K562 (cell line): ENCODE results near the gene NIM1K. TPM values are rescaled to one million over a fixed set of nuclear protein-coding genes. Genes with fewer than 3 reads are reported as not detected.

Source experiments
- ATAC-seq: fragments of 200-7000 bp; cut with Tn5 transposase; 3 replicates; pipeline ENCODE4 v1.9.1; 2020; ENCODE audit warnings: moderate library complexity
- BruUV-seq: library from RNA; stranded (reverse); fragments of 400-500 nt; replicated peaks from 2 replicates; lab custom pipeline; 2021; lab: Mats Ljungman, UMichigan
- CTCF ChIA-PET: fragments of 300-600 bp; formaldehyde crosslinking; extraction: SDS; loops from one replicate; lab custom pipeline; 2021; ENCODE audit warnings: low intra/inter-chr PET ratio; lab: Yijun Ruan, JAX
- POLR2A ChIA-PET: fragments of 300-600, 350-650 bp; sonication (Branson Sonifier 250); formaldehyde crosslinking; extraction: SDS; loops from one replicate; lab custom pipeline; 2021; ENCODE audit warnings: antibody characterized with exemption, inconsistent platforms; lab: Yijun Ruan, JAX
- DNase-seq, 4 experiments: peaks; one replicate each; pipeline versions ENCODE4 v3.0.0 to v3.0.0-alpha.2; 2011 to 2018; ENCODE audit warnings: low spot score in 3 of 4, mixed read lengths in 3 of 4; ENCODE audit errors: extremely low read depth in 1 of 4
- FAIRE-seq: peaks from 2 replicates; lab custom pipeline; 2011; peaks lifted over from hg19 to GRCh38; lab: Jason Lieb, UNC
- H2AFZ ChIP-seq: 2 replicates; pipeline ENCODE4 v1.6.0; 2011; ENCODE audit warnings: low read depth, low read length, control low read depth, inconsistent platforms
- H3K27ac ChIP-seq: fragments of 200-600 bp; 3 replicates; pipeline ENCODE4 v1.8.0; 2011; ENCODE audit warnings: low read depth, mild to moderate bottlenecking, control low read depth, inconsistent platforms, low read length, moderate library complexity, mixed read lengths; ENCODE audit errors: extremely low read depth
- H3K27me3 ChIP-seq, 2 experiments: fragments of 300-600 bp in 1 of 2; 2 replicates in 1 of 2; 3 replicates in 1 of 2; pipeline versions ENCODE4 v1.6.0 to v1.8.0; 2011; ENCODE audit warnings: inconsistent platforms in 2 of 2, low read length in 2 of 2, mild to moderate bottlenecking in 1 of 2, mixed read lengths in 1 of 2, moderate library complexity in 1 of 2; ENCODE audit not compliant: control insufficient read depth in 2 of 2, insufficient read depth in 2 of 2
- H3K36me3 ChIP-seq: fragments of 300-600 bp; 3 replicates; pipeline ENCODE4 v1.8.0; 2011; ENCODE audit warnings: mild to moderate bottlenecking, low read length, inconsistent platforms; ENCODE audit not compliant: control insufficient read depth, insufficient read depth
- H3K4me1 ChIP-seq, 2 experiments: fragments of 200-600 bp in 1 of 2; replicated peaks in 1 of 2; 2 replicates in 1 of 2; 3 replicates in 1 of 2; pipeline versions ENCODE4 v1.5.1 to v1.8.0; 2011; ENCODE audit warnings: inconsistent platforms in 2 of 2, low read length in 2 of 2, mild to moderate bottlenecking in 1 of 2, mixed read lengths in 1 of 2, moderate library complexity in 1 of 2; ENCODE audit not compliant: control insufficient read depth in 2 of 2, insufficient read depth in 2 of 2
- H3K4me2 ChIP-seq: 2 replicates; pipeline ENCODE4 v1.6.1; 2011; ENCODE audit warnings: low read length, control low read depth, inconsistent platforms, mixed read lengths; ENCODE audit not compliant: insufficient read depth
- H3K4me3 ChIP-seq: fragments of 200-600 bp; sonication (generic), shearing (Covaris generic); 2 replicates; pipeline ENCODE4 v1.5.1; 2016; ENCODE audit warnings: control low read depth, inconsistent platforms
- H3K79me2 ChIP-seq: fragments of 200-600 bp; 3 replicates; pipeline ENCODE4 v1.8.0; 2011; ENCODE audit warnings: low read length, inconsistent platforms; ENCODE audit not compliant: control insufficient read depth, insufficient read depth
- H3K9ac ChIP-seq, 2 experiments: 2 replicates each; pipeline versions ENCODE4 v1.6.0 to v1.6.1; 2011; ENCODE audit warnings: low read depth in 2 of 2, low read length in 2 of 2, control low read depth in 1 of 2, inconsistent platforms in 1 of 2, mild to moderate bottlenecking in 1 of 2, mixed read lengths in 1 of 2; ENCODE audit not compliant: insufficient read depth in 1 of 2
- H3K9me1 ChIP-seq: one replicate; pipeline ENCODE4 v1.6.0; 2011; ENCODE audit warnings: inconsistent platforms, mild to moderate bottlenecking, low read length, moderate library complexity; ENCODE audit not compliant: control insufficient read depth, insufficient read depth
- H3K9me3 ChIP-seq: replicated peaks from 2 replicates; pipeline ENCODE4 v1.5.1; 2011; ENCODE audit warnings: low read depth, low read length, inconsistent platforms; ENCODE audit not compliant: control insufficient read depth, insufficient read depth
- H4K20me1 ChIP-seq: replicated peaks from 2 replicates; pipeline ENCODE4 v1.6.1; 2011; ENCODE audit warnings: low read length, inconsistent platforms, mixed read lengths; ENCODE audit not compliant: control insufficient read depth, insufficient read depth
- C11orf30 ChIP-seq: fragments of 450-650 bp; IDR thresholded peaks from 2 replicates; pipeline ENCODE4 v1.6.1; 2016; ENCODE audit warnings: low read depth, mild to moderate bottlenecking
- CTBP1 ChIP-seq: fragments of 450-650 bp; IDR thresholded peaks from 2 replicates; pipeline ENCODE4 v1.6.1; 2016; ENCODE audit warnings: borderline replicate concordance
- FOXJ3 ChIP-seq: sonication (generic); formaldehyde crosslinking; IDR thresholded peaks from 2 replicates; pipeline ENCODE4 v1.4.0; 2020; ENCODE audit warnings: mild to moderate bottlenecking, missing genetic modification reagents
- HNRNPLL ChIP-seq: fragments of 200-400 bp; formaldehyde crosslinking; IDR thresholded peaks from 2 replicates; pipeline ENCODE4 v1.6.1; 2017; ENCODE audit warnings: low read length, low read depth, mild to moderate bottlenecking; ENCODE audit not compliant: poor library complexity, severe bottlenecking
- MYBL2 ChIP-seq, 2 experiments: fragments of 450-650 bp in 1 of 2; sonication (generic) in 1 of 2; formaldehyde crosslinking in 1 of 2; IDR thresholded peaks; 2 replicates each; pipeline versions ENCODE4 v1.6.1 to v1.8.1; 2017 to 2022; ENCODE audit warnings: borderline replicate concordance in 1 of 2, inconsistent platforms in 1 of 2, low read depth in 1 of 2, mild to moderate bottlenecking in 1 of 2, missing genetic modification reagents in 1 of 2, moderate library complexity in 1 of 2
- NCOR1 ChIP-seq: fragments of 450-650 bp; IDR thresholded peaks from 2 replicates; pipeline ENCODE4 v1.6.1; 2016; ENCODE audit warnings: mild to moderate bottlenecking, moderate library complexity
- PHB ChIP-seq: fragments of 250-450 bp; sonication (Bioruptor Pico); IDR thresholded peaks from 2 replicates; pipeline ENCODE4 v1.5.0; 2021
- PML ChIP-seq: IDR thresholded peaks from 2 replicates; pipeline ENCODE4 v1.6.1; 2012; ENCODE audit warnings: low read length, inconsistent platforms
- RBFOX2 ChIP-seq: fragments of 200-400 bp; formaldehyde crosslinking; IDR thresholded peaks from 2 replicates; pipeline ENCODE4 v1.6.1; 2017; ENCODE audit warnings: low read depth, mild to moderate bottlenecking, low read length, moderate library complexity
- WGBS: fragments of 100-300 bp; shearing (Covaris generic); methylation state at CpG from one replicate; pipeline ENCODE4 v1.1.6; 2016; ENCODE audit warnings: low coverage, mixed read lengths; ENCODE audit not compliant: insufficient coverage; ENCODE audit errors: missing lambda C conversion rate; 5-methylcytosine and 5-hydroxymethylcytosine counted together
- in situ Hi-C: fragments of 300-500 bp; cut with MboI; formaldehyde crosslinking; loops from 4 replicates; pipeline ENCODE4 v1.15.0; 2018; ENCODE audit warnings: inconsistent platforms, mixed read lengths
- intact Hi-C: fragments of 100-400 bp; cut with micrococcal nuclease; formaldehyde crosslinking; loops from 2 replicates; pipeline ENCODE4 v1.14.2; 2022
- polyA plus RNA-seq, 8 experiments: library from polyadenylated mRNA; depleted of rRNA in 4 of 8; stranded (reverse) in 5 of 8; unstranded in 3 of 8; fragments of >200 nt; fragmentation: Nextera tagmentation in 2 of 8; fragmentation: Illumina TruSeq in 1 of 8; extraction: Ambion mirVana in 2 of 8; extraction: Trizol in 1 of 8; gene quantifications; 2 replicates each; pipeline versions ENCODE4 v1.2.1 to v1.2.3, GENCODE V29; 2011 to 2014; ENCODE audit warnings: inconsistent platforms in 1 of 8, missing spikeins in 1 of 8
- total RNA-seq, 7 experiments: library from RNA; depleted of rRNA in 6 of 7; stranded (reverse); fragments of >200 nt in 6 of 7; fragmentation: Illumina TruSeq in 2 of 7; extraction: Trizol in 2 of 7; gene quantifications; 2 replicates each; pipeline versions ENCODE4 v1.2.1 to v1.2.3, GENCODE V29; 2011 to 2021; ENCODE audit warnings: low replicate concordance in 1 of 7
- TF ChIP-seq, protein P1 (sequence below): fragments of 450-650 bp; formaldehyde crosslinking; IDR thresholded peaks from 2 replicates; pipeline ENCODE4 v1.4.0; 2020; ENCODE audit warnings: mild to moderate bottlenecking, moderate library complexity
- TF ChIP-seq, protein P2 (sequence below): fragments of 250-450 bp; sonication (Bioruptor Pico); IDR thresholded peaks from 2 replicates; pipeline ENCODE4 v1.8.0; 2021; ENCODE audit warnings: mild to moderate bottlenecking, moderate library complexity
- TF ChIP-seq, protein P3 (sequence below): sonication (generic); formaldehyde crosslinking; IDR thresholded peaks from 2 replicates; pipeline ENCODE4 v1.9.0; 2022; ENCODE audit warnings: mild to moderate bottlenecking, missing genetic modification reagents

NIM1K gene
- total and polyA plus RNA-seq, 9 of the 15 experiments (the other 6 are each of a cell fraction or from before 2014, with no cell fraction given), result 0.03 to 0.34 (median 0.08) TPM; not detected in 3

DNA sequence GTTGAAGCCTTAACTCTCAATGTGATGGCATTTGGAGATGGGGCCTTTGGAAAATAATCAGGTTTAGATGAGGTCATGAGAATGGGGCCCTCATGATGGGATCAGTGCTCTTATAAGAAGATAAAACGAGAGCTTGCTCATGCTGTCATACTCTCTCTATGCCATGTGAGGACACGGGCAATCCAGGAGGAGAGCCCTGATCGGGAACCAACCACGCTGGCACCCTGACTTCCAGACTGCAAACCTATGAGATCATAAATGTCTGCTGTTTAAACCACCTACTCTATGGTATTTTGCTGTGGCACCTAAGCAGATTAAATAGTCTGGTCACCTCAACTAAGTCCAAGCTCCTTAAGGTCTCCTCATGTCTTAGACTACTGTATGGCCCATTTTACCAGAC, 111.2 kb downstream of the NIM1K start:
- Histone ChIP-seq H3K79me2 (peaks cover 84% of the 10 kb centered on the region), H3K4me2 (no peak overlapping the region), H3K9me3 (no peaks in the 10 kb centered on the region), H3K27ac (no peak overlapping the region), H3K36me3 (peaks cover 89% of the 10 kb centered on the region), H2AFZ (no peak overlapping the region), H3K4me1 (peaks cover 9 to 40% of the 10 kb centered on the region in 2 experiments), H4K20me1 (peaks cover 25% of the 10 kb centered on the region), H3K4me3 (no peak overlapping the region), H3K27me3 (no peaks in the 10 kb centered on the region), H3K9ac (no peak overlapping the region), H3K9me1 (no peaks in the 10 kb centered on the region)
- TF ChIP-seq RBFOX2, result peak; percentile 31; the same call in 1 of the 2 replicates
- TF ChIP-seq HNRNPLL, result no peak
- WGBS, result 72% methylated on average over 4 of the region's 4 CpGs
- no peak for FAIRE-seq
- no peak for DNase-seq
- POLR2A ChIA-PET, result interaction anchor here (0.8 to 2.5 kb wide), 4 partner anchors 9 to 198 kb away, joined by 3 to 14 read pairs (median 4); partner anchors contain the start of gene HMGCS1
- CTCF ChIA-PET, result interaction anchor here (0.6 kb wide), 1 partner anchor 134 kb away, joined by 3 read pairs; no protein-coding TSS in a partner anchor
- intact Hi-C loops (loop anchor here (10.0 kb wide), 1 partner anchor 302 kb away; the partner anchor contains the start of gene NNT), in situ Hi-C loops (no loop called here)
- ATAC-seq, result no peak
- BruUV-seq, result no TSS peak

DNA sequence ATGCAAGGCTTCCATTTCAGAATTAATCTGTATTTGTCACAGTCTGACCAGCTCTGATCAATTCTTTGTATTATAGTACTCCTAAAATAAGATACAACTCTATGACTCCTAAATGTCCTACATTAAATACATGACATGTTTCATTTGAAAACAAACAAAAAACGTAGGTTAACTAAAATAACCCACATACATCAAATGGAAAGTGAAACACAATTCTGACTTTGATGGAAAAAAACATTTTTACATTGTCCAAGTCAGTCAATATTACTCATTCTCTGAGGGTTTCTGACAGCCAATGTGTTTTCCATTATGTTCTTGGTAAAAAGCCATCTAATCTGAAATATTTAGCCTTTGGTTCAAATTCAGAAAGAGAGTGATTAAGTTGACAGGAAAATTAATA, 112.5 kb downstream of the NIM1K start:
- no peak overlapping the region for H3K4me2 ChIP-seq
- BruUV-seq, result no TSS peak
- in situ Hi-C loops, result no loop called here
- CTCF ChIA-PET, result interaction anchor here (0.6 to 1.9 kb wide), 3 partner anchors 77 to 225 kb away, joined by 3 to 7 read pairs (median 4); no protein-coding TSS in a partner anchor
- no peaks in the 10 kb centered on the region for H3K9me1 ChIP-seq
- H3K27me3 ChIP-seq, result no peaks in the 10 kb centered on the region
- POLR2A ChIA-PET, result no interaction called here
- peaks cover 90% of the 10 kb centered on the region for H3K36me3 ChIP-seq
- H3K27ac ChIP-seq, result no peak overlapping the region
- no peaks in the 10 kb centered on the region for H3K9me3 ChIP-seq
- H3K79me2 ChIP-seq, result peaks cover 96% of the 10 kb centered on the region
- no peak for ATAC-seq
- 53% methylated on average over 1 of the region's 1 CpG for WGBS
- H3K9ac ChIP-seq, result no peak overlapping the region
- DNase-seq, result no peak
- peaks cover 29% of the 10 kb centered on the region for H4K20me1 ChIP-seq
- H2AFZ ChIP-seq, result no peak overlapping the region
- H3K4me1 ChIP-seq, result peaks cover 9 to 45% of the 10 kb centered on the region in 2 experiments
- FAIRE-seq, result no peak
- intact Hi-C loops, result loop anchor here (10.0 kb wide), 1 partner anchor 300 kb away; the partner anchor contains the start of gene NNT
- H3K4me3 ChIP-seq, result no peak overlapping the region
- TF ChIP-seq CTBP1 (no peak), PML (no peak), C11orf30 (no peak), NCOR1 (no peak), MYBL2 (IDR thresholded peaks at IDR 0.05; ENCODE audit: low read depth) (no peak), MYBL2 (CRISPR knock-in tag; IDR thresholded peaks at IDR 0.05; ENCODE audit: borderline replicate concordance) (no peak), PHB (CRISPR knock-in tag) (no peak), FOXJ3 (no peak)
- TF ChIP-seq, protein P1, sequence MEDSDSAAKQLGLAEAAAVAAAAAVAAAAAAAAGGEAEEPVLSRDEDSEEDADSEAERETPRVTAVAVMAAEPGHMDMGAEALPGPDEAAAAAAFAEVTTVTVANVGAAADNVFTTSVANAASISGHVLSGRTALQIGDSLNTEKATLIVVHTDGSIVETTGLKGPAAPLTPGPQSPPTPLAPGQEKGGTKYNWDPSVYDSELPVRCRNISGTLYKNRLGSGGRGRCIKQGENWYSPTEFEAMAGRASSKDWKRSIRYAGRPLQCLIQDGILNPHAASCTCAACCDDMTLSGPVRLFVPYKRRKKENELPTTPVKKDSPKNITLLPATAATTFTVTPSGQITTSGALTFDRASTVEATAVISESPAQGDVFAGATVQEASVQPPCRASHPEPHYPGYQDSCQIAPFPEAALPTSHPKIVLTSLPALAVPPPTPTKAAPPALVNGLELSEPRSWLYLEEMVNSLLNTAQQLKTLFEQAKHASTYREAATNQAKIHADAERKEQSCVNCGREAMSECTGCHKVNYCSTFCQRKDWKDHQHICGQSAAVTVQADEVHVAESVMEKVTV (CRISPR knock-in tag), result no peak
- TF ChIP-seq, protein P2, sequence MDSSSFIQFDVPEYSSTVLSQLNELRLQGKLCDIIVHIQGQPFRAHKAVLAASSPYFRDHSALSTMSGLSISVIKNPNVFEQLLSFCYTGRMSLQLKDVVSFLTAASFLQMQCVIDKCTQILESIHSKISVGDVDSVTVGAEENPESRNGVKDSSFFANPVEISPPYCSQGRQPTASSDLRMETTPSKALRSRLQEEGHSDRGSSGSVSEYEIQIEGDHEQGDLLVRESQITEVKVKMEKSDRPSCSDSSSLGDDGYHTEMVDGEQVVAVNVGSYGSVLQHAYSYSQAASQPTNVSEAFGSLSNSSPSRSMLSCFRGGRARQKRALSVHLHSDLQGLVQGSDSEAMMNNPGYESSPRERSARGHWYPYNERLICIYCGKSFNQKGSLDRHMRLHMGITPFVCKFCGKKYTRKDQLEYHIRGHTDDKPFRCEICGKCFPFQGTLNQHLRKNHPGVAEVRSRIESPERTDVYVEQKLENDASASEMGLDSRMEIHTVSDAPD (CRISPR knock-in tag), result no peak
- TF ChIP-seq, protein P3, sequence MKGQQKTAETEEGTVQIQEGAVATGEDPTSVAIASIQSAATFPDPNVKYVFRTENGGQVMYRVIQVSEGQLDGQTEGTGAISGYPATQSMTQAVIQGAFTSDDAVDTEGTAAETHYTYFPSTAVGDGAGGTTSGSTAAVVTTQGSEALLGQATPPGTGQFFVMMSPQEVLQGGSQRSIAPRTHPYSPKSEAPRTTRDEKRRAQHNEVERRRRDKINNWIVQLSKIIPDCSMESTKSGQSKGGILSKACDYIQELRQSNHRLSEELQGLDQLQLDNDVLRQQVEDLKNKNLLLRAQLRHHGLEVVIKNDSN (CRISPR knock-in tag), result no peak
